Adipocyte (in vitro differentiated cells): ENCODE results near the gene SESTD1.
"Not testable (repeated sequence)": the region's sequence is repeated elsewhere in the genome, so short reads cannot be mapped to it uniquely, and the experiment has no call there.

ENCODE experiments used
- DNase-seq: peaks from one replicate; pipeline ENCODE4 v3.0.0-alpha.2; 2015; ENCODE audit warnings: low read depth
- H3K27me3 ChIP-seq: replicated peaks from 2 replicates; pipeline ENCODE4 v1.7.0; 2013; ENCODE audit warnings: mild to moderate bottlenecking, low read length, moderate library complexity; ENCODE audit not compliant: control insufficient read depth, insufficient read depth
- H3K36me3 ChIP-seq: 2 replicates; pipeline ENCODE4 v1.7.0; 2013; ENCODE audit warnings: low read length, mild to moderate bottlenecking, moderate library complexity; ENCODE audit not compliant: control insufficient read depth, insufficient read depth, severe bottlenecking
- H3K4me1 ChIP-seq: 2 replicates; pipeline ENCODE4 v1.7.0; 2013; ENCODE audit warnings: mild to moderate bottlenecking, low read length, moderate library complexity; ENCODE audit not compliant: control insufficient read depth, insufficient read depth
- H3K4me3 ChIP-seq: 2 replicates; pipeline ENCODE4 v1.7.0; 2013; ENCODE audit warnings: mild to moderate bottlenecking, low read length, moderate library complexity
- H3K9ac ChIP-seq: 2 replicates; pipeline ENCODE4 v1.7.0; 2013; ENCODE audit warnings: mild to moderate bottlenecking, low read length, moderate library complexity
- H3K9me3 ChIP-seq: 2 replicates; pipeline ENCODE4 v1.7.0; 2013; ENCODE audit warnings: mild to moderate bottlenecking, low read length, moderate library complexity; ENCODE audit not compliant: control insufficient read depth

The SESTD1 gene

GRCh38 chr2:179097131-179097530 lies 167.5 kb downstream of the SESTD1 start:
- DNase-seq = no peak
- Histone ChIP-seq H3K4me1 (no peaks in the 10 kb centered on the region), H3K27me3 (no peaks in the 10 kb centered on the region), H3K4me3 (no peak overlapping the region), H3K9ac (no peak overlapping the region), H3K9me3 (no peaks in the 10 kb centered on the region), H3K36me3 (peaks cover 9% of the 10 kb centered on the region)

GRCh38 chr2:179096090-179096489 lies 168.5 kb downstream of the SESTD1 start:
- H3K36me3 ChIP-seq = no peaks in the 10 kb centered on the region
- no peaks in the 10 kb centered on the region for H3K4me1 ChIP-seq
- H3K27me3 ChIP-seq = no peaks in the 10 kb centered on the region
- H3K9ac ChIP-seq = no peak overlapping the region
- H3K9me3 ChIP-seq = no peaks in the 10 kb centered on the region
- no peak overlapping the region for H3K4me3 ChIP-seq
- no peak for DNase-seq

DNA sequence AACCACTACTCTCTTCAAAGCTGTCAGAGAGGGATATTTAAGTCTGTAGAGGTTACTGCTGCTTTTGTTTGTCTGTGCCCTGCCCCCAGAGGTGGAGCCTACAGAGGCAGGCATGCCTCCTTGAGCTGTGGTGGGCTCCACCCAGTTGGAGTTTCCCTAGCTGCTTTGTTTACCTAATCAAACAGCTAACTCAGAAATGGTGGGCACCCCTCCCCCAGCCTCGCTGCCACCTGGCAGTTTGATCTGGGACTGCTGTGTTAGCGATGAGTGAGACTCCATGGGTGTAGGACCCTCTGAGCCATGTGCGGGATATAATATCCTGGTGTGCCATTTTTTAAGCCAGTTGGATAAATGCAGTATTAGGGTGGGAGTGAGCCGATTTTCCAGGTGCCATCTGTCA lies 171.7 kb downstream of the SESTD1 start:
- H3K36me3 ChIP-seq, H3K9me3 ChIP-seq, DNase-seq, H3K9ac ChIP-seq, H3K27me3 ChIP-seq, H3K4me3 ChIP-seq, H3K4me1 ChIP-seq: not testable (repeated sequence)

DNA sequence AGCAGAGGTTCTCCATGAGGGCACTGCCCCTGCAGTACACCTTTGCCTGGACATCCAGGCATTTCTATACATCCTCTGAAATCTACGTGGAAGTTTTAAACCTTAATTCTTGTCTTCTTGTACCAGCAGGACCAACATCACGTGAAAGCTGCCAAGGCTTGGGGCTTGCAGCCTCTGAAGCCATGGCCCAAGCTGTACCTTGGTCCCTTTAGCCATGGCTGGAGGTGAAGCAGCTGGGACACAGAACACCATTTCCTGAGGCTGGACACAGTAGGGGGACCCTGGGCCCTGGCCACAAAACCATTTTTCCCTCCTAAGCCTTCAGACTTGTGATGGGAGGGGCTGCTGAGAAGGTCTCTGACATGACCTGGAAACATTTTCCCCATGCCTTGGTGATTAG lies 181.9 kb downstream of the SESTD1 start:
- Histone ChIP-seq H3K9me3 (peaks cover 6% of the 10 kb centered on the region), H3K27me3 (no peaks in the 10 kb centered on the region), H3K4me1 (peaks cover 2% of the 10 kb centered on the region), H3K36me3 (no peaks in the 10 kb centered on the region), H3K4me3 (no peak overlapping the region), H3K9ac (no peak overlapping the region)
- DNase-seq = no peak

GRCh38 chr2:179081954-179082353 lies 182.7 kb downstream of the SESTD1 start:
- H3K27me3 ChIP-seq = no peaks in the 10 kb centered on the region
- no peak overlapping the region for H3K4me3 ChIP-seq
- H3K9ac ChIP-seq = no peak overlapping the region
- no peak for DNase-seq
- no peaks in the 10 kb centered on the region for H3K36me3 ChIP-seq
- H3K4me1 ChIP-seq = peaks cover 2% of the 10 kb centered on the region
- peaks cover 13% of the 10 kb centered on the region for H3K9me3 ChIP-seq

DNA sequence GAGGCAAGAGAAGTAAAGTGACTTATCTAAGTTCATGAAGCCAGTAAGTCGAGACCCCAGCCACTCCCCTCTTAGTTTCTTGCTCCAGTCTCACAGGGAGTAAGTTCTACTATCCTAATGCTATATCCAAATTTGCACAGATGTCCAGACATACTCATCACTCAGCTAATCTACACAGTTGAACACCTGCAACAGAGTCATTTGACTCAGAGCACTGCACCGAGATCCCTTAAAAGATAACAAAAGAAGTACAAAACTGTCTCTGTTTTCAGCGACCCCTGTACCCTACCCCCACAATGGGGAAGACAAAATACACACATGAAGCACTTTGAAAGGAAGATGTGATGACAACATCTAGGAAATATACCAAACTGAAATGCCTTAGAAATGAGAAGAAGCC lies 192.1 kb downstream of the SESTD1 start:
- H3K27me3 ChIP-seq = peaks cover 2% of the 10 kb centered on the region
- H3K9me3 ChIP-seq = peaks cover 7% of the 10 kb centered on the region
- H3K4me3 ChIP-seq = no peak overlapping the region
- no peaks in the 10 kb centered on the region for H3K36me3 ChIP-seq
- no peaks in the 10 kb centered on the region for H3K4me1 ChIP-seq
- no peak overlapping the region for H3K9ac ChIP-seq
- no peak for DNase-seq

DNA sequence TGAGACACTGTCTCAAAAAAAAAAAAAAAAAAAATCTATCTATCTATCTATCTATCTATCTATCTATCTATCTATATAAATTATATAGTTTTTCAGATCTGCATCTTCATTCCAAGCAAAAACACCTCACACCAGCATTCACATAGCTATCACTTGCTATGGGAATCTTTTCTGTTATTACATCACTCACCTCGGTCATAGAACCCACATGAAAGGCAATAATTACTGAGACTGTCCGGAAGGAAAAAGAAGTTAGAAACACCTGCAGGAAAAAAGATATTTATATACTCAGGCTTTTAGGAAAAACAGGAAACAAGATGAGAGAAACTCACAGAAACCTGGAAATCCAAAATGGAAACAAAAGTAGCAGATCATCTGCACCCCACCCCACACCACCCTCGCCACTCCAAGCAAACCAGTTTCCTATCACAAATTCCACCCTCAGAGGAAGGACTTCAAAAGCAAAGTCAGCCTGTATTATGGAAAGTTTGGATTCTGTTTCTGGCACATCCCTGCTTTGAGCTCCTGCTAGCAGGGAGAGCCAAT lies 192.7 kb downstream of the SESTD1 start:
- H3K36me3 ChIP-seq = no peaks in the 10 kb centered on the region
- H3K9ac ChIP-seq = no peak overlapping the region
- peaks cover 2% of the 10 kb centered on the region for H3K27me3 ChIP-seq
- no peaks in the 10 kb centered on the region for H3K4me1 ChIP-seq
- no peak for DNase-seq
- H3K4me3 ChIP-seq = no peak overlapping the region
- peaks cover under 1% of the 10 kb centered on the region for H3K9me3 ChIP-seq

DNA sequence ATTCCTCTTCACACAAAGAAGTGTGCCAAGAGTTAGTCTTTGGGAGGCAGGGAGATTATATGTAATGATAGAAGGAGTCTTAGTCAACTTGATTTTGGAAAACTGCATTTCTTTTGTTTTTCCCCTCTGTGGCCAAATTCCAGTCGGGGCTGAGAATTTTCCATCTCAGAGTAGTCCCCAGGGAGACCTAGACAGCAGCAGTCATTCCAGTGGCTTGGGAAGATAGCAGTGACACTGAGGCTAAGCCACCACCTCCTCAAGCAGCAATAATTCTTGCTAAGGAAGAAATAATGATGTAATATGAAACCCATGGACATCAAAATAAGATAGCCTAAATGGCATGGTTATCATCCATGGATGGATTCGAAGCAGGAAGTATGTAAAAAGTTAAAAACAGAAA lies 193.7 kb downstream of the SESTD1 start:
- Histone ChIP-seq H3K4me1 (no peaks in the 10 kb centered on the region), H3K4me3 (no peak overlapping the region), H3K36me3 (no peaks in the 10 kb centered on the region), H3K9ac (no peak overlapping the region), H3K9me3 (no peaks in the 10 kb centered on the region), H3K27me3 (peaks cover under 1% of the 10 kb centered on the region)
- DNase-seq = no peak

DNA sequence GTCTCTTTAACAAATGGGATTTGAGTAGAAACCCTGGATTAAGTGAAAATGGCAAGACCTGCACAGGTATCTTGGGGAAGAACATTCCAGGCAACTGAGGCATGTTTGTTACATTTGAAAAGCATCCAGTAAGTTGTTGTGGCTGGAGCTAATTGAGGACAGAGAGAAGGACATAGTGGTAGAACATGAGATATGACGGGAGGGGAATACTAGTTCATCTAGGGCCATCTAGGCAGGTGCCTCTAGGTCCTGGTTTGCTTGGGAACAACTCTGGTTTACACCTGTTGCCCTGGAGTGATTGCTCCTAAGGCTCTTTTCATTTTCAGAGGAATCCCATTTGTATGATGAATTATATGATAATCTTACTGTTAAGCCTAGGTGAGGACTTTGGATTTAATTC lies 194.9 kb downstream of the SESTD1 start:
- Histone ChIP-seq H3K4me1 (no peaks in the 10 kb centered on the region), H3K27me3 (no peaks in the 10 kb centered on the region), H3K4me3 (no peak overlapping the region), H3K9ac (no peak overlapping the region), H3K36me3 (no peaks in the 10 kb centered on the region), H3K9me3 (no peaks in the 10 kb centered on the region)
- no peak for DNase-seq

GRCh38 chr2:179068991-179069643 lies 195.5 kb downstream of the SESTD1 start:
- Histone ChIP-seq H3K9ac (no peak overlapping the region), H3K27me3 (no peaks in the 10 kb centered on the region), H3K4me1 (no peaks in the 10 kb centered on the region), H3K9me3 (no peaks in the 10 kb centered on the region), H3K36me3 (no peaks in the 10 kb centered on the region), H3K4me3 (no peak overlapping the region)
- DNase-seq = no peak

DNA sequence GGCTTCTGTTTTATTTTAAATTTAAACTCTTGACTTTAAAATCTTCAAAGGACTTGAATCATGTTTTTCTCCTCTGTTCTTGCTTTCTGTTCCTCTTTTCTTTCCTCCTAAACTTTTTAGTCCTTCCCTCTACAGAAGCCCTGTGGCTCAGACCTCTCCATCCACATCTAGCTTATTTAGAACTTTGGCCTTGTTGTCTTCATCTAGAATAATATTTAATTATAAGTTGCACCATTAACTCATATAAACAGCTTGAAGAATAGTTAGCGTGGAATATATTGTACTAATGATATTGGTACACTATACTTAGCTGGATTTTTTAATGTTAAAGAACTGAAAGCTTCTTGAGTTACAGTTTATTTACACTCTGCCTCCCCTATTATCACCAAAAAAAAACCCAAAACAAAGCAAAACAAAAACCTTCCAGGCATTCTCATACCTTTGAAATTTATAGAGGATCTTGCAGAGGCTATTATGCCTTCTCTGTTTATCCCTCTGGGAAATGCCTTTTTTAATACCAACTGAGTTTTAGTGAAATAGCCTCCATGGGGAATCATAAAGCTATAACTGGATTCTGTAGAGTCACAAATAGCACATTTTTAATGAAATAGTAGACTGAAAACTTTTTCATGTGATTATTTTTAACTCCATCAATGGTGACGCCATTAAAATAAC lies 205.5 kb downstream of the SESTD1 start:
- DNase-seq = no peak
- Histone ChIP-seq H3K4me1 (peaks cover 18% of the 10 kb centered on the region), H3K4me3 (no peak overlapping the region)

More for the DNA sequence above, 205.5 kb downstream of the SESTD1 start:
- no peaks in the 10 kb centered on the region for H3K36me3 ChIP-seq
- no peaks in the 10 kb centered on the region for H3K9me3 ChIP-seq
- H3K9ac ChIP-seq = no peak overlapping the region
- no peaks in the 10 kb centered on the region for H3K27me3 ChIP-seq
